ENCODE measurements around the gene FRRS1L.

The FRRS1L gene

GRCh38 chr9:109166771-109167601, at the start of gene FRRS1L:
Gene FRRS1L, minus strand, starts transcription at chr9:109167249. Its CDS starts 111 bp downstream, at chr9:109167138.
- peak; percentile 44 for DNase-seq (ENCODE audit: low spot score)
- no peak for TF ChIP-seq CTCF (conservative IDR thresholded peaks at IDR 0.05; ENCODE audit: low read depth)
- CTCF ChIA-PET = interaction anchor here (1.2 kb wide), 1 partner anchor 16 kb away, joined by 3 read pairs; no protein-coding TSS in a partner anchor
- POLR2A ChIA-PET (ENCODE audit: low non-redundant PET) = no interaction called here
- H3K27ac ChIP-seq = no peak within 1 kb of the TSS

GRCh38 chr9:109214414-109214813, 47.4 kb upstream of the FRRS1L start:
- H3K27ac ChIP-seq = no peak overlapping the region
- DNase-seq (ENCODE audit: low spot score) = no peak
- CTCF ChIA-PET = interaction anchor here (1.0 to 1.9 kb wide), 2 partner anchors 31 to 198 kb away, joined by 3 to 6 read pairs; no protein-coding TSS in a partner anchor
- TF ChIP-seq CTCF (conservative IDR thresholded peaks at IDR 0.05; ENCODE audit: low read depth) = no peak
- POLR2A ChIA-PET (ENCODE audit: low non-redundant PET) = interaction anchor here (0.6 kb wide), 1 partner anchor 12 kb away, joined by 3 read pairs; no protein-coding TSS in a partner anchor

GRCh38 chr9:109213285-109214121, 46.5 kb upstream of the FRRS1L start:
- POLR2A ChIA-PET (ENCODE audit: low non-redundant PET) = no interaction called here
- no peak for TF ChIP-seq CTCF (conservative IDR thresholded peaks at IDR 0.05; ENCODE audit: low read depth)
- CTCF ChIA-PET = interaction anchor here (1.0 to 1.9 kb wide), 2 partner anchors 30 to 31 kb away, joined by 4 to 6 read pairs; no protein-coding TSS in a partner anchor
- no peak overlapping the region for H3K27ac ChIP-seq
- no peak for DNase-seq (ENCODE audit: low spot score)

- no peak for TF ChIP-seq CTCF (conservative IDR thresholded peaks at IDR 0.05; ENCODE audit: low read depth)
- ChIA-PET POLR2A (ENCODE audit: low non-redundant PET) (no interaction called here), CTCF (no interaction called here)
- no peak for DNase-seq (ENCODE audit: low spot score)
- H3K27ac ChIP-seq = no peak overlapping the region
These were observed 45.7 kb upstream of the FRRS1L start for GRCh38 chr9:109212768-109213167.

- POLR2A ChIA-PET (ENCODE audit: low non-redundant PET) = no interaction called here
- CTCF ChIA-PET = interaction anchor here (0.6 kb wide), 2 partner anchors 116 to 765 kb away, joined by 3 read pairs; no protein-coding TSS in a partner anchor
- H3K27ac ChIP-seq = no peak overlapping the region
- no peak for DNase-seq (ENCODE audit: low spot score)
- TF ChIP-seq CTCF (conservative IDR thresholded peaks at IDR 0.05; ENCODE audit: low read depth) = no peak
These were observed 39.6 kb upstream of the FRRS1L start for GRCh38 chr9:109206670-109207069.

- DNase-seq (ENCODE audit: low spot score) = no peak
- ChIA-PET POLR2A (ENCODE audit: low non-redundant PET) (no interaction called here), CTCF (interaction anchor here (0.6 to 1.1 kb wide), 2 partner anchors 15 to 38 kb away, joined by 3 to 4 read pairs; no protein-coding TSS in a partner anchor)
- H3K27ac ChIP-seq = no peak overlapping the region
- no peak for TF ChIP-seq CTCF (conservative IDR thresholded peaks at IDR 0.05; ENCODE audit: low read depth)
These were observed 38.5 kb upstream of the FRRS1L start for GRCh38 chr9:109205526-109205925.
